HepG2 (cell line): Measurements from ENCODE around the gene YPEL3. TPM values are rescaled to one million over a fixed set of nuclear protein-coding genes. Genes with fewer than 3 reads are reported as not detected.

Experiments
- ATF7-NPFF ChIP-seq: sonication (generic); formaldehyde crosslinking; IDR thresholded peaks from 2 replicates; pipeline ENCODE4 v1.8.1; 2023; ENCODE audit warnings: mild to moderate bottlenecking, low read depth, missing genetic modification reagents, moderate library complexity
- CEBPB ChIP-seq: IDR thresholded peaks from 2 replicates; pipeline ENCODE4 v1.6.1; 2011; ENCODE audit warnings: low read depth, low read length, improper control_type of control experiment, borderline replicate concordance
- CHD4 ChIP-seq: fragments of 200-600 bp; sonication (generic); IDR thresholded peaks from 2 replicates; pipeline ENCODE4 v1.7.0; 2017; ENCODE audit warnings: mild to moderate bottlenecking, low read length, borderline replicate concordance
- EHMT2 ChIP-seq: fragments of 200-600 bp; sonication (generic); IDR thresholded peaks from 2 replicates; pipeline ENCODE4 v1.7.0; 2017; ENCODE audit warnings: antibody characterized with exemption, low read depth, low read length, borderline replicate concordance
- FOXC1 ChIP-seq: sonication (generic); formaldehyde crosslinking; IDR thresholded peaks from 2 replicates; pipeline ENCODE4 v1.8.0; 2022; ENCODE audit warnings: mild to moderate bottlenecking, missing genetic modification reagents, borderline replicate concordance
- MAF1 ChIP-seq: sonication (generic); formaldehyde crosslinking; IDR thresholded peaks from 2 replicates; pipeline ENCODE4 v1.5.0; 2020; ENCODE audit warnings: missing genetic modification reagents, borderline replicate concordance
- MATR3 ChIP-seq: sonication (generic); formaldehyde crosslinking; IDR thresholded peaks from 2 replicates; pipeline ENCODE4 v1.4.0; 2020; ENCODE audit warnings: missing genetic modification reagents
- MEIS2 ChIP-seq: sonication (generic); formaldehyde crosslinking; IDR thresholded peaks from 2 replicates; pipeline ENCODE4 v1.9.0; 2021; ENCODE audit warnings: mild to moderate bottlenecking, missing genetic modification reagents
- RARA ChIP-seq: IDR thresholded peaks from 2 replicates; pipeline ENCODE4 v1.6.1; 2016; ENCODE audit warnings: missing genetic modification reagents, missing compliant biosample characterization
- RXRA ChIP-seq: sonication (generic); formaldehyde crosslinking; IDR thresholded peaks from 2 replicates; pipeline ENCODE4 v1.5.1; 2020; ENCODE audit warnings: missing genetic modification reagents
- TSC22D2 ChIP-seq: sonication (generic); formaldehyde crosslinking; IDR thresholded peaks from 2 replicates; pipeline ENCODE4 v1.5.1; 2020; ENCODE audit warnings: missing genetic modification reagents, mild to moderate bottlenecking, borderline replicate concordance
- ZFP36L2 ChIP-seq: sonication (generic); formaldehyde crosslinking; IDR thresholded peaks from 2 replicates; pipeline ENCODE4 v1.4.0; 2020; ENCODE audit warnings: missing genetic modification reagents
- ZFX ChIP-seq: sonication (generic); formaldehyde crosslinking; IDR thresholded peaks from 2 replicates; pipeline ENCODE4 v1.4.0; 2020; ENCODE audit warnings: mild to moderate bottlenecking, low read depth, missing genetic modification reagents, moderate library complexity
- ZNF12 ChIP-seq: sonication (generic); formaldehyde crosslinking; IDR thresholded peaks from 2 replicates; pipeline ENCODE4 v1.5.0; 2020; ENCODE audit warnings: missing genetic modification reagents
- ZNF121 ChIP-seq: sonication (generic); formaldehyde crosslinking; IDR thresholded peaks from 2 replicates; pipeline ENCODE4 v1.5.0; 2020; ENCODE audit warnings: mild to moderate bottlenecking, missing genetic modification reagents
- ZNF335 ChIP-seq: sonication (generic); formaldehyde crosslinking; IDR thresholded peaks from 2 replicates; pipeline ENCODE4 v1.4.0; 2020; ENCODE audit warnings: missing genetic modification reagents
- ZNF468 ChIP-seq: sonication (generic); formaldehyde crosslinking; IDR thresholded peaks from 2 replicates; pipeline ENCODE4 v1.8.0; 2022; ENCODE audit warnings: mild to moderate bottlenecking, moderate library complexity, missing genetic modification reagents
- ZNF737 ChIP-seq: sonication (generic); formaldehyde crosslinking; IDR thresholded peaks from 2 replicates; pipeline ENCODE4 v1.5.0; 2020; ENCODE audit warnings: missing genetic modification reagents, mild to moderate bottlenecking, borderline replicate concordance
- ZNF781 ChIP-seq: sonication (generic); formaldehyde crosslinking; IDR thresholded peaks from 2 replicates; pipeline ENCODE4 v1.5.1; 2020; ENCODE audit warnings: borderline replicate concordance, mild to moderate bottlenecking, missing genetic modification reagents; ENCODE audit errors: not compliant biosample characterization
- ZNF792 ChIP-seq: IDR thresholded peaks from 2 replicates; pipeline ENCODE4 v1.6.1; 2016
- ZSCAN31 ChIP-seq: sonication (generic); formaldehyde crosslinking; IDR thresholded peaks from 2 replicates; pipeline ENCODE4 v1.5.0; 2020; ENCODE audit warnings: low read depth, mild to moderate bottlenecking, missing genetic modification reagents
- polyA plus RNA-seq, 8 experiments: library from polyadenylated mRNA; depleted of rRNA in 3 of 8; stranded (reverse) in 7 of 8; unstranded in 1 of 8; fragments of >200 nt; fragmentation: Illumina TruSeq in 4 of 8; extraction: Trizol in 4 of 8; gene quantifications; 2 replicates each; pipeline versions ENCODE4 v1.2.1 to v1.2.3, GENCODE V29; 2011 to 2016; ENCODE audit warnings: low read depth in 4 of 8, missing spikeins in 1 of 8, mixed read lengths in 1 of 8; ENCODE audit not compliant: insufficient read depth in 1 of 8
- total RNA-seq, 5 experiments: library from RNA; depleted of rRNA; stranded (reverse); fragments of >200 nt; fragmentation: Illumina TruSeq; extraction: Trizol; gene quantifications; 2 replicates each; pipeline ENCODE4 v1.2.3, GENCODE V29; 2016; ENCODE audit warnings: low read depth in 1 of 5
- TF ChIP-seq, protein P1 (sequence below): sonication (generic); formaldehyde crosslinking; conservative IDR thresholded peaks from 2 replicates; pipeline ENCODE4 v1.4.0; 2020; ENCODE audit warnings: missing genetic modification reagents
- TF ChIP-seq, protein P2 (sequence below): sonication (generic); formaldehyde crosslinking; IDR thresholded peaks from 2 replicates; pipeline ENCODE4 v1.5.0; 2020; ENCODE audit warnings: missing genetic modification reagents, mild to moderate bottlenecking, borderline replicate concordance
- TF ChIP-seq, protein P3 (sequence below): conservative IDR thresholded peaks from 2 replicates; pipeline ENCODE4 v1.6.1; 2018; ENCODE audit warnings: missing genetic modification reagents
- TF ChIP-seq, protein P4 (sequence below): sonication (generic); formaldehyde crosslinking; IDR thresholded peaks from 2 replicates; pipeline ENCODE4 v1.4.0; 2020; ENCODE audit warnings: missing genetic modification reagents

YPEL3 gene
- total and polyA plus RNA-seq, 2 of the 13 experiments (the other 11 are each of a cell fraction or from before 2014, with no cell fraction given): 5.4 to 47.0 TPM

DNA sequence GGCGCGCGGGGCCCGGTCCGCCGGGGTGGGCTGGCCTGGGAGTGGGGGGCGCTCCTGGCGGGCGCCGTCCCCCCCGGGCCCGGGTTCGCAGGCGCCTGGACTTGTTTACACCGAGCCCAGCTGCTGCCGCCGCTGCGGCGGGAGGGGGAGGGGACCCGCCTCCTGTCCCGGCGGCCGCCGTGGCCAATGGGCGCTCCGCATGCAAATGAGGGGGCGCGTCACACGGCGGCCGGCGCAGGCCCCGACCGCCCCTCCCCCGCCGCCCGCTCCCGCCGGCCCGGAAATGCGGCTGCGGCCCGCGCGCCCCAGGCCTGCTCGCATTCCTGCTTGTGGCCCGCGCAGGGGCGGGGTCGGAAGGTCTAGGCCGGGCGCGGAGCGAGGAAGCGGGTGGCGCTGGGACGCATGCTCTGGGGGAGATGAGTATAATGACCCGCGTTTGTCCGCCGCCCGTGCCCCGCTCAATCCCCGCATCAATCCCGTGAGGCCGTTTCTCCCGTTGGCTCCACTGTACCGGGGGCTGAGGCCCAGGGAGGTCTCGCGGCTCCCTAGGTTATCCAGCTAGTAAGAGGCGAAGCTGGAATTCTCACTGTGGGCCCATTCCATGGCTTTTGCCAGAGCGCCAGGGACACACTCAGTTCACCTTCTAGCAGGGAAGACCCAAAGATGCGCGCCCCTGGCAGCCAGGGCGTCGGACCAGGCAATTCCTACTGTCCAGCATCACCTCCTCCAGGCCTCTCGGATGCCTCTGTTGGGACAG, at the start of gene YPEL3 (continued):
- TF ChIP-seq, protein P1, sequence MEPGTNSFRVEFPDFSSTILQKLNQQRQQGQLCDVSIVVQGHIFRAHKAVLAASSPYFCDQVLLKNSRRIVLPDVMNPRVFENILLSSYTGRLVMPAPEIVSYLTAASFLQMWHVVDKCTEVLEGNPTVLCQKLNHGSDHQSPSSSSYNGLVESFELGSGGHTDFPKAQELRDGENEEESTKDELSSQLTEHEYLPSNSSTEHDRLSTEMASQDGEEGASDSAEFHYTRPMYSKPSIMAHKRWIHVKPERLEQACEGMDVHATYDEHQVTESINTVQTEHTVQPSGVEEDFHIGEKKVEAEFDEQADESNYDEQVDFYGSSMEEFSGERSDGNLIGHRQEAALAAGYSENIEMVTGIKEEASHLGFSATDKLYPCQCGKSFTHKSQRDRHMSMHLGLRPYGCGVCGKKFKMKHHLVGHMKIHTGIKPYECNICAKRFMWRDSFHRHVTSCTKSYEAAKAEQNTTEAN (CRISPR knock-in tag): peak; percentile 28
- TF ChIP-seq, protein P2, sequence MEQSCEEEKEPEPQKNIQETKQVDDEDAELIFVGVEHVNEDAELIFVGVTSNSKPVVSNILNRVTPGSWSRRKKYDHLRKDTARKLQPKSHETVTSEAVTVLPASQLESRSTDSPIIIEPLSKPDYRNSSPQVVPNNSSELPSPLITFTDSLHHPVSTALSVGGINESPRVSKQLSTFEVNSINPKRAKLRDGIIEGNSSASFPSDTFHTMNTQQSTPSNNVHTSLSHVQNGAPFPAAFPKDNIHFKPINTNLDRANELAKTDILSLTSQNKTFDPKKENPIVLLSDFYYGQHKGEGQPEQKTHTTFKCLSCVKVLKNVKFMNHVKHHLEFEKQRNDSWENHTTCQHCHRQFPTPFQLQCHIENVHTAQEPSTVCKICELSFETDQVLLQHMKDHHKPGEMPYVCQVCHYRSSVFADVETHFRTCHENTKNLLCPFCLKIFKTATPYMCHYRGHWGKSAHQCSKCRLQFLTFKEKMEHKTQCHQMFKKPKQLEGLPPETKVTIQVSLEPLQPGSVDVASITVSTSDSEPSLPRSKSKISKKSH (CRISPR knock-in tag): peak; percentile 54; the same call in 1 of the 2 replicates
- no peak for TF ChIP-seq CEBPB
- TF ChIP-seq RXRA (CRISPR knock-in tag): peak; percentile 70
- TF ChIP-seq ZNF12 (CRISPR knock-in tag): peak; percentile 48; the same call in 1 of the 2 replicates
- TF ChIP-seq, protein P3, sequence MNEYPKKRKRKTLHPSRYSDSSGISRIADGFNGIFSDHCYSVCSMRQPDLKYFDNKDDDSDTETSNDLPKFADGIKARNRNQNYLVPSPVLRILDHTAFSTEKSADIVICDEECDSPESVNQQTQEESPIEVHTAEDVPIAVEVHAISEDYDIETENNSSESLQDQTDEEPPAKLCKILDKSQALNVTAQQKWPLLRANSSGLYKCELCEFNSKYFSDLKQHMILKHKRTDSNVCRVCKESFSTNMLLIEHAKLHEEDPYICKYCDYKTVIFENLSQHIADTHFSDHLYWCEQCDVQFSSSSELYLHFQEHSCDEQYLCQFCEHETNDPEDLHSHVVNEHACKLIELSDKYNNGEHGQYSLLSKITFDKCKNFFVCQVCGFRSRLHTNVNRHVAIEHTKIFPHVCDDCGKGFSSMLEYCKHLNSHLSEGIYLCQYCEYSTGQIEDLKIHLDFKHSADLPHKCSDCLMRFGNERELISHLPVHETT (CRISPR knock-in tag): peak; percentile 89
- TF ChIP-seq FOXC1 (CRISPR knock-in tag): peak; percentile 43; the same call in 1 of the 2 replicates
- TF ChIP-seq ZNF121 (CRISPR knock-in tag): no peak; the same call in 1 of the 2 replicates
- TF ChIP-seq ZSCAN31 (CRISPR knock-in tag): peak; percentile 65
- peak; percentile 96 for TF ChIP-seq ZFX (CRISPR knock-in tag)
- TF ChIP-seq ZNF468 (CRISPR knock-in tag): no peak
- TF ChIP-seq MAF1 (CRISPR knock-in tag): no peak
- TF ChIP-seq MATR3: no peak
- TF ChIP-seq ZNF737 (CRISPR knock-in tag): no peak
- TF ChIP-seq MEIS2 (CRISPR knock-in tag): peak; percentile 56
- no peak for TF ChIP-seq ZNF335
- peak; percentile 88; the same call in 1 of the 2 replicates for TF ChIP-seq TSC22D2
- TF ChIP-seq, protein P4, sequence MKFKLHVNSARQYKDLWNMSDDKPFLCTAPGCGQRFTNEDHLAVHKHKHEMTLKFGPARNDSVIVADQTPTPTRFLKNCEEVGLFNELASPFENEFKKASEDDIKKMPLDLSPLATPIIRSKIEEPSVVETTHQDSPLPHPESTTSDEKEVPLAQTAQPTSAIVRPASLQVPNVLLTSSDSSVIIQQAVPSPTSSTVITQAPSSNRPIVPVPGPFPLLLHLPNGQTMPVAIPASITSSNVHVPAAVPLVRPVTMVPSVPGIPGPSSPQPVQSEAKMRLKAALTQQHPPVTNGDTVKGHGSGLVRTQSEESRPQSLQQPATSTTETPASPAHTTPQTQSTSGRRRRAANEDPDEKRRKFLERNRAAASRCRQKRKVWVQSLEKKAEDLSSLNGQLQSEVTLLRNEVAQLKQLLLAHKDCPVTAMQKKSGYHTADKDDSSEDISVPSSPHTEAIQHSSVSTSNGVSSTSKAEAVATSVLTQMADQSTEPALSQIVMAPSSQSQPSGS (CRISPR knock-in tag): 0 out of 2 replicates have a peak, but pooled peaks have one; percentile 29
- 0 out of 2 replicates have a peak, but pooled peaks have one; percentile 46 for TF ChIP-seq ZFP36L2
- no peak for TF ChIP-seq EHMT2
- TF ChIP-seq CHD4: 0 out of 2 replicates have a peak, but pooled peaks have one; percentile 32
- TF ChIP-seq ZNF781: no peak
- peak; percentile 70; the same call in 1 of the 2 replicates for TF ChIP-seq ATF7-NPFF (CRISPR knock-in tag)
- TF ChIP-seq RARA (CRISPR knock-in tag): peak; percentile 48
- peak; percentile 49; the same call in 1 of the 2 replicates for TF ChIP-seq ZNF792 (CRISPR knock-in tag)
